H9 (cell line): ENCODE measurements around the gene PSMB1. TPM values are rescaled to one million over a fixed set of nuclear protein-coding genes. Genes with fewer than 3 reads are reported as not detected.

Experiments used
- DNase-seq: peaks from one replicate; pipeline ENCODE4 v3.0.0-alpha.2; 2017
- H2AFZ ChIP-seq: one replicate; pipeline ENCODE4 v1.6.1; 2013; ENCODE audit warnings: mild to moderate bottlenecking, low read length, control low read depth, moderate library complexity
- H2AK5ac ChIP-seq: 2 replicates; pipeline ENCODE4 v1.6.1; 2013; ENCODE audit warnings: low read length, control low read depth, mixed read lengths; ENCODE audit not compliant: insufficient read length
- H2BK120ac ChIP-seq: one replicate; pipeline ENCODE4 v1.6.1; 2013; ENCODE audit warnings: low read depth, mild to moderate bottlenecking, low read length, control low read depth, inconsistent platforms; ENCODE audit not compliant: poor library complexity, severe bottlenecking
- H2BK12ac ChIP-seq: 2 replicates; pipeline ENCODE4 v1.6.1; 2013; ENCODE audit warnings: low read length, control low read depth, mixed read lengths, low read depth; ENCODE audit not compliant: insufficient read length
- H2BK15ac ChIP-seq: 2 replicates; pipeline ENCODE4 v1.6.1; 2013; ENCODE audit warnings: low read depth, low read length, control low read depth
- H2BK20ac ChIP-seq: one replicate; pipeline ENCODE4 v1.6.1; 2013; ENCODE audit warnings: low read depth, mild to moderate bottlenecking, low read length, control low read depth, inconsistent platforms; ENCODE audit not compliant: poor library complexity, severe bottlenecking
- H2BK5ac ChIP-seq: 2 replicates; pipeline ENCODE4 v1.6.1; 2013; ENCODE audit warnings: low read length, control low read depth, mixed read lengths; ENCODE audit not compliant: insufficient read length
- H3K14ac ChIP-seq: 2 replicates; pipeline ENCODE4 v1.6.1; 2013; ENCODE audit warnings: low read length, control low read depth; ENCODE audit not compliant: insufficient read depth
- H3K18ac ChIP-seq: 2 replicates; pipeline ENCODE4 v1.6.1; 2013; ENCODE audit warnings: low read depth, mild to moderate bottlenecking, mixed read lengths, low read length, control low read depth; ENCODE audit not compliant: insufficient read length
- H3K23ac ChIP-seq: 2 replicates; pipeline ENCODE4 v1.6.1; 2013; ENCODE audit warnings: low read length, control low read depth, mixed read lengths, low read depth; ENCODE audit not compliant: insufficient read length
- H3K23me2 ChIP-seq: 2 replicates; pipeline ENCODE4 v1.6.1; 2013; ENCODE audit warnings: low read depth, mild to moderate bottlenecking, mixed read lengths, low read length, control low read depth; ENCODE audit not compliant: insufficient read length, poor library complexity, severe bottlenecking
- H3K27ac ChIP-seq: 2 replicates; pipeline ENCODE4 v1.5.1; 2013; ENCODE audit warnings: low read length, control low read depth, mixed read lengths, low read depth; ENCODE audit not compliant: insufficient read length
- H3K27me3 ChIP-seq: 2 replicates; pipeline ENCODE4 v1.6.1; 2013; ENCODE audit warnings: low read length, control low read depth, inconsistent platforms; ENCODE audit not compliant: insufficient read depth
- H3K4ac ChIP-seq: 2 replicates; pipeline ENCODE4 v1.6.1; 2013; ENCODE audit warnings: low read depth, mild to moderate bottlenecking, control low read depth, inconsistent platforms, low read length, moderate library complexity
- H3K4me1 ChIP-seq: 2 replicates; pipeline ENCODE4 v1.6.1; 2013; ENCODE audit warnings: low read length, control low read depth, inconsistent platforms; ENCODE audit not compliant: insufficient read depth
- H3K4me2 ChIP-seq: 2 replicates; pipeline ENCODE4 v1.6.1; 2013; ENCODE audit warnings: low read length, control low read depth, mixed read lengths; ENCODE audit not compliant: insufficient read length, insufficient read depth
- H3K56ac ChIP-seq: 2 replicates; pipeline ENCODE4 v1.6.1; 2013; ENCODE audit warnings: low read depth, mild to moderate bottlenecking, mixed read lengths, low read length, control low read depth; ENCODE audit not compliant: insufficient read length
- H3K79me1 ChIP-seq: 2 replicates; pipeline ENCODE4 v1.6.1; 2013; ENCODE audit warnings: low read depth, mild to moderate bottlenecking, moderate library complexity, low read length, control low read depth, inconsistent platforms; ENCODE audit not compliant: insufficient read depth, poor library complexity, severe bottlenecking
- H3K79me2 ChIP-seq: 2 replicates; pipeline ENCODE4 v1.6.1; 2013; ENCODE audit warnings: low read length, control low read depth, inconsistent platforms; ENCODE audit not compliant: insufficient read depth
- H3K9ac ChIP-seq: 2 replicates; pipeline ENCODE4 v1.6.1; 2013; ENCODE audit warnings: low read length, control low read depth, mixed read lengths; ENCODE audit not compliant: insufficient read length; ENCODE audit errors: extremely low read depth
- H3K9me3 ChIP-seq: one replicate; pipeline ENCODE4 v1.6.1; 2013; ENCODE audit warnings: low read depth, low read length, inconsistent platforms; ENCODE audit not compliant: control insufficient read depth
- H3T11ph ChIP-seq: one replicate; pipeline ENCODE4 v1.6.1; 2013; ENCODE audit warnings: mild to moderate bottlenecking, low read length, control low read depth, inconsistent platforms
- H4K20me1 ChIP-seq: one replicate; pipeline ENCODE4 v1.6.1; 2013; ENCODE audit not compliant: control insufficient read depth, insufficient read length, insufficient read depth
- H4K5ac ChIP-seq: 2 replicates; pipeline ENCODE4 v1.6.1; 2013; ENCODE audit warnings: low read depth, mild to moderate bottlenecking, mixed read lengths, low read length, control low read depth; ENCODE audit not compliant: insufficient read length
- H4K8ac ChIP-seq: replicated peaks from 2 replicates; pipeline ENCODE4 v1.6.1; 2013; ENCODE audit warnings: low read length, control low read depth, mixed read lengths, low read depth; ENCODE audit not compliant: insufficient read length
- H4K91ac ChIP-seq: 2 replicates; pipeline ENCODE4 v1.6.1; 2013; ENCODE audit warnings: low read depth, mild to moderate bottlenecking, moderate library complexity, mixed read lengths, low read length, control low read depth; ENCODE audit not compliant: insufficient read length
- H3K27ac Mint-ChIP-seq, 3 experiments: 2 replicates in 2 of 3; 3 replicates in 1 of 3; pipeline ENCODE4 v1.8.0; 2020 to 2021; ENCODE audit warnings: mixed read lengths in 3 of 3, mild to moderate bottlenecking in 1 of 3, moderate library complexity in 1 of 3
- H3K27me3 Mint-ChIP-seq: 2 replicates; pipeline ENCODE4 v1.8.0; 2021; ENCODE audit warnings: low read depth, mild to moderate bottlenecking, moderate library complexity, mixed read lengths
- H3K36me3 Mint-ChIP-seq, 3 experiments: 2 replicates in 2 of 3; 3 replicates in 1 of 3; pipeline ENCODE4 v1.8.0; 2020 to 2021; ENCODE audit warnings: low read depth in 3 of 3, mixed read lengths in 3 of 3; ENCODE audit not compliant: insufficient read depth in 1 of 3
- H3K4me1 Mint-ChIP-seq, 2 experiments: 2 replicates each; pipeline ENCODE4 v1.8.0; 2020; ENCODE audit warnings: mixed read lengths in 2 of 2
- H3K4me3 Mint-ChIP-seq, 2 experiments: 2 replicates in 1 of 2; 3 replicates in 1 of 2; pipeline ENCODE4 v1.8.0; 2020 to 2021; ENCODE audit warnings: mild to moderate bottlenecking in 2 of 2, mixed read lengths in 2 of 2, moderate library complexity in 1 of 2
- H3K9me3 Mint-ChIP-seq, 2 experiments: 2 replicates in 1 of 2; 3 replicates in 1 of 2; pipeline ENCODE4 v1.8.0; 2020; ENCODE audit warnings: mild to moderate bottlenecking in 2 of 2, mixed read lengths in 2 of 2, moderate library complexity in 1 of 2
- WGBS: extraction: QIAGEN DNeasy Blood & Tissue Kit; methylation state at CpG from one replicate; pipeline ENCODE4 v1.1.7; 2013; ENCODE audit warnings: missing lambda C conversion rate, low lambda C conversion rate, mixed read lengths; ENCODE audit not compliant: insufficient read length; ENCODE audit errors: extremely low coverage; 5-methylcytosine and 5-hydroxymethylcytosine counted together
- total RNA-seq: library from RNA; stranded (reverse); gene quantifications from 2 replicates; pipeline ENCODE4 v1.2.1, GENCODE V29; 2021
- TF ChIP-seq, protein P1 (sequence below): fragments of 200-600 bp; sonication (generic); conservative IDR thresholded peaks from 3 replicates; pipeline ENCODE4 v1.8.0; 2021; ENCODE audit warnings: antibody characterized with exemption, mild to moderate bottlenecking

Gene PSMB1
- total RNA-seq, 1 experiment from 2014 or later: 245 TPM

DNA sequence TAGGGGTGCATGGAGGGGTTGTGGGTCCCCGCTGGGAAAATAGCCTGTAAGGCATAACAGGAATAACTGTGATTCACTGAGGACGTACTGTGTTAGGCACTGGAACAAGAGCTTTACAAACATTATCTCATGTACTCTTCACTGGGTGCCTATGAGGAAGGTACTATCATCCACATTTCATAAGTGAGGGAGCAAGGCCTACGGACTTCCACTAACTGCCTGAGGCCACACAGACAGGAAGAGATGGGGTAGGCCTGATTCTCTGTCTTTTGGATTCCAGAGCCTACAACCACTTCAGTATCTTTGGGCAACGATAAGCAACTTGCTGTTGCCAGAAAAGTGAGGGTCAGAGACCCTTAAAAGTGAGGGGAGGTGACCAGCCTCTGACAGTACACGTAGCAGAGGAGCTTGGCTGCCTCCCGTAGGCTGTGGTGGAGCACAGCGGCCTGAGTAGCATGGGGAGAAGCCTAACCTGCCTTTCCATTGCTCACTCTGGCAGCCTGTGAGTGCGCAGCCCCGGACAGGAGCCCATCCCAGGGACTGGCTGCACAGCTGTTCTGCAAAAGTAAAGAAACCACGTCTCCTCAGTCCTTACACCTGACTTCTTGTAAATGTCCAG is 30.4 kb downstream of the PSMB1 start:
- DNase-seq: peak; percentile 71
- Histone ChIP-seq H3K23me2 (no peaks in the 10 kb centered on the region), H4K5ac (no peak overlapping the region), H3K27me3 (no peaks in the 10 kb centered on the region), H3T11ph (no peak overlapping the region), H4K91ac (no peak overlapping the region), H2BK120ac (no peak overlapping the region), H2BK5ac (no peak overlapping the region), H3K27ac (no peak overlapping the region), H3K4me2 (no peak overlapping the region), H3K79me1 (no peaks in the 10 kb centered on the region), H3K9ac (no peak overlapping the region), H3K79me2 (no peaks in the 10 kb centered on the region), H2AFZ (no peak overlapping the region), H2BK20ac (no peak overlapping the region), H3K14ac (no peak overlapping the region), H3K18ac (no peak overlapping the region), H3K4me1 (no peaks in the 10 kb centered on the region), H3K23ac (no peak overlapping the region), H4K8ac (no peak overlapping the region), H2BK12ac (no peak overlapping the region), H4K20me1 (no peaks in the 10 kb centered on the region), H3K9me3 (no peaks in the 10 kb centered on the region), H2AK5ac (no peak overlapping the region), H3K4ac (no peak overlapping the region), H3K56ac (no peak overlapping the region), H2BK15ac (no peak overlapping the region)
- no peaks in the 10 kb centered on the region for H3K36me3 Mint-ChIP-seq
- TF ChIP-seq, protein P1, sequence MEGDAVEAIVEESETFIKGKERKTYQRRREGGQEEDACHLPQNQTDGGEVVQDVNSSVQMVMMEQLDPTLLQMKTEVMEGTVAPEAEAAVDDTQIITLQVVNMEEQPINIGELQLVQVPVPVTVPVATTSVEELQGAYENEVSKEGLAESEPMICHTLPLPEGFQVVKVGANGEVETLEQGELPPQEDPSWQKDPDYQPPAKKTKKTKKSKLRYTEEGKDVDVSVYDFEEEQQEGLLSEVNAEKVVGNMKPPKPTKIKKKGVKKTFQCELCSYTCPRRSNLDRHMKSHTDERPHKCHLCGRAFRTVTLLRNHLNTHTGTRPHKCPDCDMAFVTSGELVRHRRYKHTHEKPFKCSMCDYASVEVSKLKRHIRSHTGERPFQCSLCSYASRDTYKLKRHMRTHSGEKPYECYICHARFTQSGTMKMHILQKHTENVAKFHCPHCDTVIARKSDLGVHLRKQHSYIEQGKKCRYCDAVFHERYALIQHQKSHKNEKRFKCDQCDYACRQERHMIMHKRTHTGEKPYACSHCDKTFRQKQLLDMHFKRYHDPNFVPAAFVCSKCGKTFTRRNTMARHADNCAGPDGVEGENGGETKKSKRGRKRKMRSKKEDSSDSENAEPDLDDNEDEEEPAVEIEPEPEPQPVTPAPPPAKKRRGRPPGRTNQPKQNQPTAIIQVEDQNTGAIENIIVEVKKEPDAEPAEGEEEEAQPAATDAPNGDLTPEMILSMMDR: peak; percentile 72
- no peak overlapping the region for H3K4me3 Mint-ChIP-seq
- H3K27ac Mint-ChIP-seq: no peak overlapping the region
- H3K4me1 Mint-ChIP-seq: peaks cover 8 to 12% of the 10 kb centered on the region in 2 experiments
- no CpG with 5 or more reads among the region's 10 CpGs for WGBS
- H3K9me3 Mint-ChIP-seq: peaks cover 0 to 4% of the 10 kb centered on the region in 2 experiments; a peak in 2 of 5 replicates
- H3K27me3 Mint-ChIP-seq: peaks cover 3% of the 10 kb centered on the region; the same call in 1 of the 2 replicates
